HepG2 (cell line): ENCODE data around the gene KCNAB1. TPM values are rescaled to one million over a fixed set of nuclear protein-coding genes. Genes with fewer than 3 reads are reported as not detected.
A peak's percentile ranks its signal among the peaks of the same experiment; 100 is the strongest.

Source experiments
- ATAC-seq: fragments of 200-7000 bp; cut with Tn5 transposase; 3 replicates; pipeline ENCODE4 v1.9.1; 2020; ENCODE audit warnings: mild to moderate bottlenecking, moderate library complexity
- BruUV-seq: library from RNA; stranded (reverse); fragments of 400-500 nt; replicated peaks from 2 replicates; lab custom pipeline; 2021; lab: Mats Ljungman, UMichigan
- CTCF ChIA-PET: fragments of 300-600 bp; formaldehyde crosslinking; extraction: SDS; loops from one replicate; lab custom pipeline; 2021; ENCODE audit warnings: low total read pairs, inconsistent platforms, low intra/inter-chr PET ratio; lab: Yijun Ruan, JAX
- POLR2A ChIA-PET: fragments of 350-600 bp; sonication (Branson Sonifier 250); formaldehyde crosslinking; loops from one replicate; lab custom pipeline; 2020; ENCODE audit warnings: antibody characterized with exemption, inconsistent platforms; lab: Yijun Ruan, JAX
- DNase-seq: peaks from one replicate; pipeline ENCODE4 v3.0.0-alpha.2; 2015; ENCODE audit warnings: low spot score
- FAIRE-seq: peaks from 3 replicates; lab custom pipeline; 2011; peaks lifted over from hg19 to GRCh38; lab: Jason Lieb, UNC
- H2AFZ ChIP-seq: one replicate; pipeline ENCODE4 v1.6.1; 2011; ENCODE audit warnings: low read length, inconsistent platforms
- H3K27ac ChIP-seq: fragments of 300-600 bp; 3 replicates; pipeline ENCODE4 v1.8.0; 2011; ENCODE audit warnings: mixed run types, mild to moderate bottlenecking, mixed read lengths, low read length, inconsistent platforms; ENCODE audit not compliant: insufficient read depth; ENCODE audit errors: extremely low read length
- H3K27me3 ChIP-seq, 2 experiments: fragments of 200-600 bp in 1 of 2; 2 replicates in 1 of 2; 3 replicates in 1 of 2; pipeline versions ENCODE4 v1.6.0 to v1.8.0; 2011; ENCODE audit warnings: low read length in 2 of 2, mild to moderate bottlenecking in 2 of 2, moderate library complexity in 2 of 2, inconsistent platforms in 1 of 2; ENCODE audit not compliant: insufficient read depth in 2 of 2, control insufficient read depth in 1 of 2
- H3K36me3 ChIP-seq, 2 experiments: fragments of 200-600 bp in 1 of 2; replicated peaks in 1 of 2; 2 replicates in 1 of 2; 3 replicates in 1 of 2; pipeline versions ENCODE4 v1.5.1 to v1.8.0; 2011; ENCODE audit warnings: low read length in 2 of 2, inconsistent platforms in 1 of 2; ENCODE audit not compliant: insufficient read depth in 2 of 2, control insufficient read depth in 1 of 2
- H3K4me1 ChIP-seq: 2 replicates; pipeline ENCODE4 v1.5.1; 2012; ENCODE audit warnings: low read length, inconsistent platforms; ENCODE audit not compliant: insufficient read depth
- H3K4me2 ChIP-seq: 2 replicates; pipeline ENCODE4 v1.6.0; 2011; ENCODE audit warnings: low read depth, low read length, inconsistent platforms
- H3K4me3 ChIP-seq, 3 experiments: fragments of 200-600 bp in 1 of 3; sonication (generic), shearing (Covaris generic) in 1 of 3; replicated peaks in 1 of 3; 2 replicates each; pipeline ENCODE4 v1.5.1; 2011 to 2016; ENCODE audit warnings: low read length in 3 of 3, inconsistent platforms in 2 of 3, low read depth in 2 of 3, mild to moderate bottlenecking in 2 of 3, control low read depth in 1 of 3, mixed read lengths in 1 of 3; ENCODE audit not compliant: insufficient read depth in 1 of 3
- H3K79me2 ChIP-seq: one replicate; pipeline ENCODE4 v1.6.1; 2011; ENCODE audit warnings: low read length, inconsistent platforms; ENCODE audit not compliant: insufficient read depth
- H3K9ac ChIP-seq: 2 replicates; pipeline ENCODE4 v1.6.0; 2011; ENCODE audit warnings: mild to moderate bottlenecking, low read depth, low read length, inconsistent platforms; ENCODE audit not compliant: insufficient read depth
- H3K9me3 ChIP-seq: 2 replicates; pipeline ENCODE4 v1.5.1; 2012; ENCODE audit warnings: mild to moderate bottlenecking, low read length
- H4K20me1 ChIP-seq: 2 replicates; pipeline ENCODE4 v1.6.0; 2011; ENCODE audit warnings: inconsistent platforms, mild to moderate bottlenecking, low read length, moderate library complexity; ENCODE audit not compliant: insufficient read depth
- CHD2 ChIP-seq: IDR thresholded peaks from 2 replicates; pipeline ENCODE4 v1.6.1; 2011; ENCODE audit warnings: low read depth, low read length, improper control_type of control experiment
- GZF1 ChIP-seq: sonication (generic); formaldehyde crosslinking; IDR thresholded peaks from 2 replicates; pipeline ENCODE4 v1.5.1; 2020; ENCODE audit warnings: mild to moderate bottlenecking, missing genetic modification reagents
- MAFF ChIP-seq: IDR thresholded peaks from 2 replicates; pipeline ENCODE4 v1.6.1; 2011; ENCODE audit warnings: low read depth, low read length, improper control_type of control experiment
- PCBP2 ChIP-seq: fragments of 200-400 bp; formaldehyde crosslinking; optimal IDR thresholded peaks from 2 replicates; pipeline ENCODE3; 2018; ENCODE audit warnings: low read length, low read depth; ENCODE audit not compliant: poor library complexity, severe bottlenecking
- SCMH1 ChIP-seq: sonication (generic); formaldehyde crosslinking; IDR thresholded peaks from 2 replicates; pipeline ENCODE4 v1.9.0; 2021; ENCODE audit warnings: missing genetic modification reagents, mild to moderate bottlenecking, borderline replicate concordance
- TRAFD1 ChIP-seq: sonication (generic); formaldehyde crosslinking; IDR thresholded peaks from 2 replicates; pipeline ENCODE4 v1.5.1; 2020; ENCODE audit warnings: missing genetic modification reagents, mild to moderate bottlenecking, borderline replicate concordance
- ZNF543 ChIP-seq: sonication (generic); formaldehyde crosslinking; IDR thresholded peaks from 2 replicates; pipeline ENCODE4 v1.4.0; 2020; ENCODE audit warnings: mild to moderate bottlenecking, missing genetic modification reagents
- ZNF740 ChIP-seq: sonication (generic); formaldehyde crosslinking; IDR thresholded peaks from 2 replicates; pipeline ENCODE4 v1.4.0; 2020; ENCODE audit warnings: missing genetic modification reagents
- WGBS: methylation state at CpG from one replicate; pipeline ENCODE4 v1.1.6; 2017; ENCODE audit warnings: low lambda C conversion rate; 5-methylcytosine and 5-hydroxymethylcytosine counted together
- in situ Hi-C: cut with HindIII; loops from 2 replicates; pipeline ENCODE4 v1.10.0; 2017; ENCODE audit warnings: low pct_unique_long_range_greater_than_20kb; ENCODE audit not compliant: extremely low pct_ligation_motif_present
- intact Hi-C: fragments of 100-400 bp; cut with micrococcal nuclease; formaldehyde crosslinking; loops from one replicate; pipeline ENCODE4 v1.10.0; 2022; ENCODE audit not compliant: unreplicated experiment
- polyA plus RNA-seq, 8 experiments: library from polyadenylated mRNA; depleted of rRNA in 3 of 8; stranded (reverse) in 7 of 8; unstranded in 1 of 8; fragments of >200 nt; fragmentation: Illumina TruSeq in 4 of 8; extraction: Trizol in 4 of 8; gene quantifications; 2 replicates each; pipeline versions ENCODE4 v1.2.1 to v1.2.3, GENCODE V29; 2011 to 2016; ENCODE audit warnings: low read depth in 4 of 8, missing spikeins in 1 of 8, mixed read lengths in 1 of 8; ENCODE audit not compliant: insufficient read depth in 1 of 8
- total RNA-seq, 5 experiments: library from RNA; depleted of rRNA; stranded (reverse); fragments of >200 nt; fragmentation: Illumina TruSeq; extraction: Trizol; gene quantifications; 2 replicates each; pipeline ENCODE4 v1.2.3, GENCODE V29; 2016; ENCODE audit warnings: low read depth in 1 of 5
- TF ChIP-seq, protein P1 (sequence below): sonication (generic); formaldehyde crosslinking; IDR thresholded peaks from 2 replicates; pipeline ENCODE4; 2020; ENCODE audit warnings: missing genetic modification reagents, mild to moderate bottlenecking, borderline replicate concordance

KCNAB1 gene
- total and polyA plus RNA-seq, 2 of the 13 experiments (the other 11 are each of a cell fraction or from before 2014, with no cell fraction given): not detected

DNA sequence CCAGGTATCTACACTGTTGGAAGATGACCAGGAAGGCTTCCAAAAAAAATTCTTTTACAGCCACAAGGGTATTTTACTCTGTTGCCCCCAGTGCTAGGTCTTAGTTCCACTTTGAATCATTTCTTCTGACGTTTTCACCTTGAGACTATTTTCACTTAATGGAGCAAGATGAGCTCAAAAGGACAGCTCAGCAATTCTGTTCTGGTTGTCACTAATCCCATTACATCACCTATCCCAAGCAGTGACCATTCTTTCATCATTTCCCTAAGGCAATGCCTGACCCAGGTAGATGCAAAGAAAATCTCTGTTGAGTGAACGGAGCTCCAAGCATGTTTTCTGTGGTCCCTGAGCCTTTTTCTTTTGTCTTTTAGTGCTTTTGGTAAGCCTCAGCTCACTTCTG, 210.0 kb downstream of the KCNAB1 start (continued):
- TF ChIP-seq, protein P1, sequence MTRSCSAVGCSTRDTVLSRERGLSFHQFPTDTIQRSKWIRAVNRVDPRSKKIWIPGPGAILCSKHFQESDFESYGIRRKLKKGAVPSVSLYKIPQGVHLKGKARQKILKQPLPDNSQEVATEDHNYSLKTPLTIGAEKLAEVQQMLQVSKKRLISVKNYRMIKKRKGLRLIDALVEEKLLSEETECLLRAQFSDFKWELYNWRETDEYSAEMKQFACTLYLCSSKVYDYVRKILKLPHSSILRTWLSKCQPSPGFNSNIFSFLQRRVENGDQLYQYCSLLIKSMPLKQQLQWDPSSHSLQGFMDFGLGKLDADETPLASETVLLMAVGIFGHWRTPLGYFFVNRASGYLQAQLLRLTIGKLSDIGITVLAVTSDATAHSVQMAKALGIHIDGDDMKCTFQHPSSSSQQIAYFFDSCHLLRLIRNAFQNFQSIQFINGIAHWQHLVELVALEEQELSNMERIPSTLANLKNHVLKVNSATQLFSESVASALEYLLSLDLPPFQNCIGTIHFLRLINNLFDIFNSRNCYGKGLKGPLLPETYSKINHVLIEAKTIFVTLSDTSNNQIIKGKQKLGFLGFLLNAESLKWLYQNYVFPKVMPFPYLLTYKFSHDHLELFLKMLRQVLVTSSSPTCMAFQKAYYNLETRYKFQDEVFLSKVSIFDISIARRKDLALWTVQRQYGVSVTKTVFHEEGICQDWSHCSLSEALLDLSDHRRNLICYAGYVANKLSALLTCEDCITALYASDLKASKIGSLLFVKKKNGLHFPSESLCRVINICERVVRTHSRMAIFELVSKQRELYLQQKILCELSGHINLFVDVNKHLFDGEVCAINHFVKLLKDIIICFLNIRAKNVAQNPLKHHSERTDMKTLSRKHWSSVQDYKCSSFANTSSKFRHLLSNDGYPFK (CRISPR knock-in tag): no peak
- TF ChIP-seq ZNF740 (no peak), TRAFD1 (no peak), MAFF (0 out of 2 replicates have a peak, but pooled peaks have one; percentile 19), ZNF543 (CRISPR knock-in tag) (no peak), PCBP2 (no peak), CHD2 (no peak)

GRCh38 chr3:156332304-156332703, 211.9 kb downstream of the KCNAB1 start:
- TF ChIP-seq GZF1 (peak; percentile 96), SCMH1 (no peak)
- no peaks in the 10 kb centered on the region for H3K4me1 ChIP-seq
- 4% methylated on average over 3 of the region's 3 CpGs for WGBS
- no peak overlapping the region for H3K4me3 ChIP-seq
- H3K9ac ChIP-seq: no peak overlapping the region
- DNase-seq (no peak), FAIRE-seq (no peak), ATAC-seq (no peak)
- in situ Hi-C loops (no loop called here), intact Hi-C loops (no loop called here)
- H4K20me1 ChIP-seq: no peaks in the 10 kb centered on the region
- H3K27me3 ChIP-seq: peaks cover 0 to 5% of the 10 kb centered on the region in 2 experiments; a peak in 2 of 5 replicates
- H3K9me3 ChIP-seq: no peaks in the 10 kb centered on the region
- ChIA-PET POLR2A (no interaction called here), CTCF (no interaction called here)
- H3K79me2 ChIP-seq: no peaks in the 10 kb centered on the region
- no TSS peak for BruUV-seq
- no peak overlapping the region for H3K27ac ChIP-seq
- no peaks in the 10 kb centered on the region for H3K36me3 ChIP-seq
- H2AFZ ChIP-seq: no peak overlapping the region
- H3K4me2 ChIP-seq: no peak overlapping the region
